GM21717 (cell line): Measurements from ENCODE around the gene NTNG2.

ENCODE experiments used
- ATAC-seq: cut with Tn5 transposase; IDR thresholded peaks from one replicate; pipeline ENCODE4 v1.9.1; 2021; ENCODE audit warnings: mild to moderate bottlenecking, moderate library complexity; ENCODE audit not compliant: unreplicated experiment

Gene NTNG2

GRCh38 chr9:132233138-132233537, 71.3 kb downstream of the NTNG2 start:
- no peak for ATAC-seq

- no peak for ATAC-seq
These were observed 72.7 kb downstream of the NTNG2 start for GRCh38 chr9:132234535-132234934.

GRCh38 chr9:132235125-132235524, 73.3 kb downstream of the NTNG2 start:
- ATAC-seq = no peak

DNA sequence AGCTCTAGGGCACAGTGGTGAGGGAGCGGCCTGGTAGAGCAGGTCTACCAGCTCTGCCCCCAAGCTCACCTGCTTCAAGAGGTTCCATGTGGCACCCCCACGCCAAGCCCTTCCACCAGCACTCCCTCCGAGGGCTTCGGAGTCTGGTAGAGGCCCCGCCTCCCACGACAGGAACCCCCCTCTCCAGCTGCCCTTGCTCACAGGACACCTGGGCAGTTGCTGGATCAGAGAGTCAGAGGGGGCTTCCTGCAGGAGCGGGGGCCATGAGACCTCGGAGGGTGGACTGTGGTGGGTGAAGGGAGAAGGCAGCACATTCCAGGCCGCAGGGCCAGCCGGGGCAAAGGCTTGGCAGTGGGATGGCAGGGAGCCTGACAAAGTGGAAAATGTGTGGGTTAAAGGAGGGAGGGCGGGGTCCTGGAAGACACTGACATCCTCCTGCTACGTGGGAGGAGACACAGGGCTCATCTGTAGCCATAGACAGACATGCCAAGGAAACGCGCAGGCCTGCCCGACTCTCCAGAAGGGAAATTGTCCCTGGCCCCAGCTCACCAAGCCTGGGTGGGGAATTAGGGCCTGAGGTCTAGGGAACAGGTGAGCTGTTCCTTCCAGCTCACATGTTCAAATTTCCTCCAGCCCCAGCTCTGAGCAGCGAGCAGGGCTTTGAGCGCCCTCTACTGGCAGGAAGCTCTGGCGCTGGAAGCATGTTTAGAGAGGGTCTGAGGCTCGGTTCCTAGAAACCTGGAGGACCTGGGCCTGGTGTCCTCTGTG, 74.2 kb downstream of the NTNG2 start:
- no peak for ATAC-seq

- no peak for ATAC-seq
These were observed 74.9 kb downstream of the NTNG2 start for GRCh38 chr9:132236662-132237311.

DNA sequence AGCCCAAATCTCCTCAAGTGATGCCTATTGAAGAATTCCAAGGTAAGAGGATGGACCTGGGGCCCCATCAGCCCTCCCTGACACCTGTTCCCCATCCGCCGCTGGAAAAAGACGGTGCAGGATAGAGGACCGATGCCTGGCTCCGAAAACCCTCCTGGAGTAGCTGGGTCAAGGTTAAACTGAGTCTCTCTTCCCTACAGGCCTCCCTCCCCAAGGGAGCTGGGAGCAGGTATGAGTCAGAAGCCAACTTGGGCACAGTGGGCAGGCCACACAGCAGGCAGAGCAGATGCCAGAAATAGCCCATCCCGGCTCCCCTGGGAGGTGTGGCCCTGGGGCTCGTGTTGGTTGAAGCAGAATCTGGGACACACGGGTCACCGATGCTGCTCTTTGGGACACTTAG, 75.6 kb downstream of the NTNG2 start:
- no peak for ATAC-seq

- ATAC-seq = no peak
These were observed 76.4 kb downstream of the NTNG2 start for GRCh38 chr9:132238026-132238972.

DNA sequence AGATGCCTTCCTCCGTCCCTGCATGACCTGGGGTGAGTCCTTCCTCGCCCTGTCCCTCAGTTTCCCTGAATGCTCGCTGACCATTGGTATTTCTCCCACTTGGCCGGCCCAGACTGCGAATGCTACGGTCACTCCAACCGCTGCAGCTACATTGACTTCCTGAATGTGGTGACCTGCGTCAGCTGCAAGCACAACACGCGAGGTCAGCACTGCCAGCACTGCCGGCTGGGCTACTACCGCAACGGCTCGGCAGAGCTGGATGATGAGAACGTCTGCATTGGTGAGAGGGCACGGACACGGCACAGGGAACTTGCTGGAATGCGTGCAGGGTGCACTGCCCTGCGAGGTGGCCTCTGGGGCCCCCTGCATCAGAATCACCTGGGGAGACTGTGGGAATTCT, 77.1 kb downstream of the NTNG2 start:
- ATAC-seq = no peak

GRCh38 chr9:132239518-132239917, 77.7 kb downstream of the NTNG2 start:
- no peak for ATAC-seq

- ATAC-seq = no peak
These were observed 78.4 kb downstream of the NTNG2 start for GRCh38 chr9:132239999-132240840.

GRCh38 chr9:132240841-132241482, 79.1 kb downstream of the NTNG2 start:
- peak; percentile 66 for ATAC-seq

DNA sequence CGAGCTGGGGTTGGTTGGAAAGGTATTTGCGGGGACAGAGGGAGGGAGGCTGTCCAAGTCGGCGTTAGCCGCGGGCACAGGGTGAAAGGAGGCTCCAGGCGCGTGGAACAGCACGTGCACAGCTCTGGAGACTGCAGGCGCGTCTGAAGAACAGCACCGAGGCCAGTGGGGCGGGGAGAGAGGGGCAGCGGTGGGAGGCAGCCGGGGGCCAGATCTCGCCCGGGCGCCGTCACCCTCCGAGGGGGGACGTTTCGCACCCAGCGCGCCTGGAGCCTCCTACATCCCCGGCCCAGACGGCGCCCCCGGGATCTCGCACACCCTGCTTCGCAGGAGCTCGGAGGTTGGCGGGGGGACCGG, 79.6 kb downstream of the NTNG2 start:
- peak; percentile 4 for ATAC-seq

DNA sequence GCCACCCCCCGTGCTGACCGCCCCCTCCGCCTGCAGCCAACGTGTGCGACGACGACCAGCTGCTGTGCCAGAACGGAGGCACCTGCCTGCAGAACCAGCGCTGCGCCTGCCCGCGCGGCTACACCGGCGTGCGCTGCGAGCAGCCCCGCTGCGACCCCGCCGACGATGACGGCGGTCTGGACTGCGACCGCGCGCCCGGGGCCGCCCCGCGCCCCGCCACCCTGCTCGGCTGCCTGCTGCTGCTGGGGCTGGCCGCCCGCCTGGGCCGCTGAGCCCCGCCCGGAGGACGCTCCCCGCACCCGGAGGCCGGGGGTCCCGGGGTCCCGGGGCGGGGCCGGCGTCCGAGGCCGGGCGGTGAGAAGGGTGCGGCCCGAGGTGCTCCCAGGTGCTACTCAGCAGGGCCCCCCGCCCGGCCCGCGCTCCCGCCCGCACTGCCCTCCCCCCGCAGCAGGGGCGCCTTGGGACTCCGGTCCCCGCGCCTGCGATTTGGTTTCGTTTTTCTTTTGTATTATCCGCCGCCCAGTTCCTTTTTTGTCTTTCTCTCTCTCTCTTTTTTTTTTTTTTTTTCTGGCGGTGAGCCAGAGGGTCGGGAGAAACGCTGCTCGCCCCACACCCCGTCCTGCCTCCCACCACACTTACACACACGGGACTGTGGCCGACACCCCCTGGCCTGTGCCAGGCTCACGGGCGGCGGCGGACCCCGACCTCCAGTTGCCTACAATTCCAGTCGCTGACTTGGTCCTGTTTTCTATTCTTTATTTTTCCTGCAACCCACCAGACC, 80.2 kb downstream of the NTNG2 start:
- no peak for ATAC-seq

GRCh38 chr9:132242621-132243155, 80.8 kb downstream of the NTNG2 start:
- no peak for ATAC-seq

GRCh38 chr9:132243156-132244074, 81.6 kb downstream of the NTNG2 start:
- no peak for ATAC-seq

- ATAC-seq = no peak
These were observed 83.0 kb downstream of the NTNG2 start for GRCh38 chr9:132244582-132245455.

- ATAC-seq = no peak
These were observed 83.6 kb downstream of the NTNG2 start for GRCh38 chr9:132245465-132245864.
